SK-N-SH (cell line): ENCODE data around the gene KDM4C. TPM values are rescaled to one million over a fixed set of nuclear protein-coding genes. Genes with fewer than 3 reads are reported as not detected.
A peak's percentile ranks its signal among the peaks of the same experiment; 100 is the strongest.

Source experiments
- CTCF ChIA-PET: fragments of 300-600, 350-600 bp; formaldehyde crosslinking; extraction: SDS; loops from one replicate; lab custom pipeline; 2021; lab: Yijun Ruan, JAX
- POLR2A ChIA-PET: fragments of 350-600 bp; sonication (Branson Sonifier 250); formaldehyde crosslinking; extraction: SDS; loops from one replicate; lab custom pipeline; 2020; ENCODE audit warnings: antibody characterized with exemption, inconsistent platforms; lab: Yijun Ruan, JAX
- DNase-seq: peaks from one replicate; pipeline ENCODE4 v3.0.0; 2012
- H2AFZ ChIP-seq: fragments of 200-600 bp; sonication (generic); 2 replicates; pipeline ENCODE4 v1.8.1; 2016; ENCODE audit warnings: antibody characterized with exemption, mild to moderate bottlenecking, low read depth
- H3F3A ChIP-seq: fragments of 200-600 bp; sonication (generic); replicated peaks from 2 replicates; pipeline ENCODE3; 2016; ENCODE audit warnings: antibody characterized with exemption, mild to moderate bottlenecking; ENCODE audit not compliant: insufficient read depth
- H3K27ac ChIP-seq, 2 experiments: fragments of 200-500 bp in 1 of 2; fragments of 200-600 bp in 1 of 2; sonication (Bioruptor generic) in 1 of 2; sonication (generic), shearing (Covaris generic) in 1 of 2; 2 replicates each; pipeline versions ENCODE4 v1.5.1 to v1.6.1; 2014 to 2016; ENCODE audit warnings: low read depth in 2 of 2, inconsistent platforms in 1 of 2, low read length in 1 of 2, mild to moderate bottlenecking in 1 of 2, mixed read lengths in 1 of 2
- H3K27me3 ChIP-seq: fragments of 200-600 bp; sonication (generic), shearing (Covaris generic); 2 replicates; pipeline ENCODE4 v1.6.1; 2016; ENCODE audit warnings: mixed run types; ENCODE audit not compliant: insufficient read depth
- H3K36me3 ChIP-seq, 2 experiments: fragments of 200-500 bp in 1 of 2; fragments of 200-600 bp in 1 of 2; sonication (Bioruptor generic) in 1 of 2; sonication (generic) in 1 of 2; replicated peaks in 1 of 2; 2 replicates each; pipeline versions ENCODE3 to v1.5.1; 2014 to 2016; ENCODE audit warnings: low read length in 1 of 2, mild to moderate bottlenecking in 1 of 2; ENCODE audit not compliant: insufficient read depth in 2 of 2, control insufficient read depth in 1 of 2
- H3K4me1 ChIP-seq, 2 experiments: fragments of 200-500 bp in 1 of 2; fragments of 200-600 bp in 1 of 2; sonication (Bioruptor generic) in 1 of 2; sonication (generic), shearing (Covaris generic) in 1 of 2; 2 replicates each; pipeline versions ENCODE4 v1.5.1 to v1.6.1; 2014 to 2016; ENCODE audit warnings: low read depth in 1 of 2, low read length in 1 of 2, mixed run types in 1 of 2; ENCODE audit not compliant: insufficient read depth in 2 of 2, control insufficient read depth in 1 of 2
- H3K4me2 ChIP-seq: fragments of 200-600 bp; sonication (generic), shearing (Covaris generic); 2 replicates; pipeline ENCODE4 v1.6.1; 2017; ENCODE audit warnings: mixed run types
- H3K4me3 ChIP-seq, 2 experiments: fragments of 200-500 bp in 1 of 2; fragments of 200-600 bp in 1 of 2; sonication (Bioruptor generic) in 1 of 2; sonication (generic), shearing (Covaris generic) in 1 of 2; 2 replicates each; pipeline versions ENCODE4 v1.5.1 to v1.8.1; 2014 to 2016; ENCODE audit warnings: low read depth in 2 of 2, inconsistent platforms in 1 of 2, low read length in 1 of 2, mild to moderate bottlenecking in 1 of 2, mixed read lengths in 1 of 2, moderate library complexity in 1 of 2
- H3K79me2 ChIP-seq: fragments of 200-600 bp; sonication (generic); 2 replicates; pipeline ENCODE4 v1.8.1; 2017; ENCODE audit warnings: mild to moderate bottlenecking; ENCODE audit not compliant: insufficient read depth
- H3K9ac ChIP-seq: fragments of 200-600 bp; sonication (generic); 2 replicates; pipeline ENCODE4 v1.6.1; 2017; ENCODE audit warnings: mixed run types
- H3K9me2 ChIP-seq: fragments of 200-600 bp; sonication (generic); 2 replicates; pipeline ENCODE4 v1.6.1; 2017; ENCODE audit warnings: mixed run types
- H3K9me3 ChIP-seq: fragments of 200-600 bp; sonication (generic); 2 replicates; pipeline ENCODE4 v1.6.1; 2017; ENCODE audit warnings: mixed run types, mild to moderate bottlenecking, moderate library complexity
- H4K20me1 ChIP-seq: fragments of 200-600 bp; sonication (generic); 2 replicates; pipeline ENCODE4 v1.6.1; 2017; ENCODE audit warnings: mild to moderate bottlenecking, mixed run types; ENCODE audit not compliant: insufficient read depth
- CHD2 ChIP-seq: fragments of 150-350 bp; IDR thresholded peaks from 2 replicates; pipeline ENCODE4 v1.6.1; 2018; ENCODE audit warnings: low read length; ENCODE audit not compliant: partially characterized antibody
- EP300 ChIP-seq, 2 experiments: IDR thresholded peaks; 2 replicates each; pipeline versions ENCODE4 v1.4.0 to v1.6.1; 2012; ENCODE audit warnings: borderline replicate concordance in 1 of 2, low read depth in 1 of 2, low read length in 1 of 2
- EZH2phosphoT487 ChIP-seq: fragments of 200-600 bp; sonication (generic); IDR thresholded peaks from 2 replicates; pipeline ENCODE4 v1.6.1; 2017; ENCODE audit warnings: low read depth, mixed run types, mild to moderate bottlenecking, antibody characterized with exemption, moderate library complexity, borderline replicate concordance
- FOSL2 ChIP-seq: IDR thresholded peaks from 2 replicates; pipeline ENCODE4 v1.4.0; 2012; ENCODE audit warnings: low read depth, mild to moderate bottlenecking, moderate library complexity, borderline replicate concordance
- GATA2 ChIP-seq: sonication (generic); formaldehyde crosslinking; IDR thresholded peaks from 2 replicates; pipeline ENCODE4 v1.5.0; 2020; ENCODE audit warnings: mild to moderate bottlenecking, missing genetic modification reagents
- JUND ChIP-seq: IDR thresholded peaks from 2 replicates; pipeline ENCODE4 v1.4.0; 2012
- MXI1 ChIP-seq: IDR thresholded peaks from 2 replicates; pipeline ENCODE4 v1.6.1; 2012; ENCODE audit warnings: mild to moderate bottlenecking, low read depth, low read length, improper control_type of control experiment
- RAD21 ChIP-seq: IDR thresholded peaks from 2 replicates; pipeline ENCODE4 v1.6.1; 2012; ENCODE audit warnings: mild to moderate bottlenecking, low read length
- RCOR1 ChIP-seq: fragments of 150-350 bp; IDR thresholded peaks from 2 replicates; pipeline ENCODE4 v1.6.1; 2017; ENCODE audit warnings: antibody characterized with exemption, low read length
- SMC3 ChIP-seq: IDR thresholded peaks from 2 replicates; pipeline ENCODE4 v1.6.1; 2012; ENCODE audit warnings: low read depth, low read length, improper control_type of control experiment
- TAF1 ChIP-seq: IDR thresholded peaks from 2 replicates; pipeline ENCODE4 v1.6.1; 2012; ENCODE audit warnings: low read depth, mild to moderate bottlenecking, low read length, moderate library complexity, borderline replicate concordance
- WGBS: methylation state at CpG from one replicate; pipeline ENCODE4 v1.1.6; 2017; ENCODE audit warnings: low lambda C conversion rate; 5-methylcytosine and 5-hydroxymethylcytosine counted together
- polyA plus RNA-seq, 3 experiments: library from polyadenylated mRNA; depleted of rRNA; stranded (reverse); fragments of >200 nt; gene quantifications; 2 replicates each; pipeline ENCODE4 v1.2.3, GENCODE V29; 2012
- TF ChIP-seq, protein P1 (sequence below): fragments of 200-600 bp; sonication (generic); IDR thresholded peaks from 2 replicates; pipeline ENCODE4 v1.6.1; 2017; ENCODE audit warnings: antibody characterized with exemption, mild to moderate bottlenecking, moderate library complexity
- TF ChIP-seq, protein P2 (sequence below): IDR thresholded peaks from 2 replicates; pipeline ENCODE4 v1.4.0; 2012; ENCODE audit warnings: low read depth, borderline replicate concordance
- TF ChIP-seq, protein P3 (sequence below): IDR thresholded peaks from 2 replicates; pipeline ENCODE4 v1.4.0; 2012; ENCODE audit warnings: low read depth
- TF ChIP-seq, protein P4 (sequence below): IDR thresholded peaks from 2 replicates; pipeline ENCODE4; 2012
- TF ChIP-seq, protein P5 (sequence below): fragments of 150-350 bp; IDR thresholded peaks from 2 replicates; pipeline ENCODE4 v1.6.1; 2016; ENCODE audit warnings: mild to moderate bottlenecking, low read depth, low read length

KDM4C gene
- polyA plus RNA-seq, 1 of the 3 experiments (the other 2 are of a cell fraction), result 9.4 TPM

DNA sequence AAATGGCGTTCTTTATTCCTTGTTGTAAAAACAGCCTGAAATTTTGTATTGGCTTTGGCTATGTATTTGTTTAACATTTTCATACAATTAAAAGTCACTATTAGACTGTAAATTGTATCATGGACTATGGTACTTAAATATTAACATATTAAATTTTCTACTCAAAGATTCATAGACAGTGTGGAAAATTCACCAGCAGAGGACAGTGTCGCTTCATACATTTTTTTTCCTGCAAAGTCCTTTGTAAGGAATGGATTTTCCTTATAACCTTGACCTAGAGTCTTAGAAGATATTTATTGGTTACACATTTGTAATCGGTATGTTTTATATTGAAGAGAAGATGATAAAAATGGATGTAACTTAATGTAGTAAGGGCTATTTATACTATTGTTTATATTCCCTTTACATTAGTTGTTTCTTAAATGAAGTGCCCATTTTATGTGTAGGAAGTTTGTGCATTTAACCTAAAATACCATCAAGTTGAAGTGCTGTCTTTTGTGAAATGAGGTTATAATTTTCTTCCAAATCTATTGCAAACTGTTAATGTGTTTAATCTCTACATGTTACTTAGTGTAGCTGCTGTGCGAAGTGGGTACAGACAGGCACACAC is 150.1 kb downstream of the KDM4C start:
- Histone ChIP-seq H2AFZ (no peak overlapping the region), H3K79me2 (no peaks in the 10 kb centered on the region; the same call in 1 of the 2 replicates), H3K9ac (no peak overlapping the region), H3K27me3 (no peaks in the 10 kb centered on the region), H3K9me3 (no peaks in the 10 kb centered on the region), H3K36me3 (no peaks in the 10 kb centered on the region), H3K4me3 (no peak overlapping the region; a peak in 1 of 4 replicates), H4K20me1 (no peaks in the 10 kb centered on the region), H3K27ac (no peak overlapping the region), H3K4me1 (peaks cover under 1 to 15% of the 10 kb centered on the region in 2 experiments; a peak in 2 of 4 replicates), H3K9me2 (no peaks in the 10 kb centered on the region), H3F3A (no peaks in the 10 kb centered on the region), H3K4me2 (no peak overlapping the region)
- TF ChIP-seq, protein P1, sequence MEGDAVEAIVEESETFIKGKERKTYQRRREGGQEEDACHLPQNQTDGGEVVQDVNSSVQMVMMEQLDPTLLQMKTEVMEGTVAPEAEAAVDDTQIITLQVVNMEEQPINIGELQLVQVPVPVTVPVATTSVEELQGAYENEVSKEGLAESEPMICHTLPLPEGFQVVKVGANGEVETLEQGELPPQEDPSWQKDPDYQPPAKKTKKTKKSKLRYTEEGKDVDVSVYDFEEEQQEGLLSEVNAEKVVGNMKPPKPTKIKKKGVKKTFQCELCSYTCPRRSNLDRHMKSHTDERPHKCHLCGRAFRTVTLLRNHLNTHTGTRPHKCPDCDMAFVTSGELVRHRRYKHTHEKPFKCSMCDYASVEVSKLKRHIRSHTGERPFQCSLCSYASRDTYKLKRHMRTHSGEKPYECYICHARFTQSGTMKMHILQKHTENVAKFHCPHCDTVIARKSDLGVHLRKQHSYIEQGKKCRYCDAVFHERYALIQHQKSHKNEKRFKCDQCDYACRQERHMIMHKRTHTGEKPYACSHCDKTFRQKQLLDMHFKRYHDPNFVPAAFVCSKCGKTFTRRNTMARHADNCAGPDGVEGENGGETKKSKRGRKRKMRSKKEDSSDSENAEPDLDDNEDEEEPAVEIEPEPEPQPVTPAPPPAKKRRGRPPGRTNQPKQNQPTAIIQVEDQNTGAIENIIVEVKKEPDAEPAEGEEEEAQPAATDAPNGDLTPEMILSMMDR, result peak; percentile 91
- peak; percentile 88 for TF ChIP-seq RAD21
- TF ChIP-seq, protein P2, sequence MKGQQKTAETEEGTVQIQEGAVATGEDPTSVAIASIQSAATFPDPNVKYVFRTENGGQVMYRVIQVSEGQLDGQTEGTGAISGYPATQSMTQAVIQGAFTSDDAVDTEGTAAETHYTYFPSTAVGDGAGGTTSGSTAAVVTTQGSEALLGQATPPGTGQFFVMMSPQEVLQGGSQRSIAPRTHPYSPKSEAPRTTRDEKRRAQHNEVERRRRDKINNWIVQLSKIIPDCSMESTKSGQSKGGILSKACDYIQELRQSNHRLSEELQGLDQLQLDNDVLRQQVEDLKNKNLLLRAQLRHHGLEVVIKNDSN, result no peak
- TF ChIP-seq SMC3, result peak; percentile 64
- no peak for DNase-seq
- ChIA-PET CTCF (interaction anchor here (0.5 to 2.6 kb wide), 7 partner anchors 21 to 242 kb away, joined by 3 to 19 read pairs (median 3); no protein-coding TSS in a partner anchor), POLR2A (no interaction called here)
- 84% methylated on average over 4 of the region's 4 CpGs for WGBS

DNA sequence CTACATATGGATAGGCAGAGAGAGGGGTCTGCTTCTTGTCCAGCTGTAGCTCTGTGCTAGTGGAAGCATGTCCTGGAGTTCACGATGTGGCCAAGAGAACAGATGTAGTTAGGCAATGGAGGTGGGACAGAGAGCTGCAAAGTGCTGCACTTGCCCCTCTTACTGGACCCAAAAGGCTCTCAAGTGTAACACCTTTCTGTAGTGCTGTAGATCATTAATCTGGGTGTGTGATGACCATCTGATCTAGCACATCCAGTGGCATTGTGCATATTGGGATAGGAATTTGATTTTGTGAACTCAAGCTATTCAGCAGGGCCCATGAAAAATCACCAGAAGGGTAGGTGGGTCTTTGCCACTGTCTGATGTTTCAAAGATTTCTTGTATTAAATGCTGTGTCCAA is 151.4 kb downstream of the KDM4C start:
- Histone ChIP-seq H3K36me3 (no peaks in the 10 kb centered on the region), H3K9me2 (no peaks in the 10 kb centered on the region), H3K79me2 (no peaks in the 10 kb centered on the region; the same call in 1 of the 2 replicates), H3F3A (no peaks in the 10 kb centered on the region), H2AFZ (no peak overlapping the region), H3K4me3 (no peak overlapping the region), H3K4me1 (peaks cover 0 to 15% of the 10 kb centered on the region in 2 experiments; a peak in 2 of 4 replicates), H3K4me2 (no peak overlapping the region), H3K27me3 (no peaks in the 10 kb centered on the region), H3K9me3 (no peaks in the 10 kb centered on the region), H3K27ac (no peak overlapping the region; a peak in 1 of 4 replicates), H4K20me1 (no peaks in the 10 kb centered on the region), H3K9ac (no peak overlapping the region)
- DNase-seq, result no peak
- CTCF ChIA-PET, result interaction anchor here (0.7 to 2.6 kb wide), 17 partner anchors 9 to 1920 kb away, joined by 3 to 19 read pairs (median 4); no protein-coding TSS in a partner anchor
- WGBS, result 64% methylated on average over 1 of the region's 1 CpG
- POLR2A ChIA-PET, result interaction anchor here (1.0 kb wide), 1 partner anchor 40 kb away, joined by 4 read pairs; no protein-coding TSS in a partner anchor
- TF ChIP-seq, protein P3, sequence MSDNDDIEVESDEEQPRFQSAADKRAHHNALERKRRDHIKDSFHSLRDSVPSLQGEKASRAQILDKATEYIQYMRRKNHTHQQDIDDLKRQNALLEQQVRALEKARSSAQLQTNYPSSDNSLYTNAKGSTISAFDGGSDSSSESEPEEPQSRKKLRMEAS, result no peak
- TF ChIP-seq MXI1, result no peak
- TF ChIP-seq GATA2, result no peak
- TF ChIP-seq, protein P2, result no peak
- TF ChIP-seq RAD21, result no peak
- TF ChIP-seq RCOR1, result peak; percentile 24; the same call in 1 of the 2 replicates
- TF ChIP-seq, protein P4, sequence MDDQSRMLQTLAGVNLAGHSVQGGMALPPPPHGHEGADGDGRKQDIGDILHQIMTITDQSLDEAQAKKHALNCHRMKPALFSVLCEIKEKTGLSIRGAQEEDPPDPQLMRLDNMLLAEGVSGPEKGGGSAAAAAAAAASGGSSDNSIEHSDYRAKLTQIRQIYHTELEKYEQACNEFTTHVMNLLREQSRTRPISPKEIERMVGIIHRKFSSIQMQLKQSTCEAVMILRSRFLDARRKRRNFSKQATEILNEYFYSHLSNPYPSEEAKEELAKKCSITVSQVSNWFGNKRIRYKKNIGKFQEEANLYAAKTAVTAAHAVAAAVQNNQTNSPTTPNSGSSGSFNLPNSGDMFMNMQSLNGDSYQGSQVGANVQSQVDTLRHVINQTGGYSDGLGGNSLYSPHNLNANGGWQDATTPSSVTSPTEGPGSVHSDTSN, result no peak
- TF ChIP-seq, protein P1, result no peak
- no peak for TF ChIP-seq FOSL2
- TF ChIP-seq CHD2, result no peak
- TF ChIP-seq JUND, result no peak
- TF ChIP-seq EZH2phosphoT487, result no peak
- TF ChIP-seq, protein P5, sequence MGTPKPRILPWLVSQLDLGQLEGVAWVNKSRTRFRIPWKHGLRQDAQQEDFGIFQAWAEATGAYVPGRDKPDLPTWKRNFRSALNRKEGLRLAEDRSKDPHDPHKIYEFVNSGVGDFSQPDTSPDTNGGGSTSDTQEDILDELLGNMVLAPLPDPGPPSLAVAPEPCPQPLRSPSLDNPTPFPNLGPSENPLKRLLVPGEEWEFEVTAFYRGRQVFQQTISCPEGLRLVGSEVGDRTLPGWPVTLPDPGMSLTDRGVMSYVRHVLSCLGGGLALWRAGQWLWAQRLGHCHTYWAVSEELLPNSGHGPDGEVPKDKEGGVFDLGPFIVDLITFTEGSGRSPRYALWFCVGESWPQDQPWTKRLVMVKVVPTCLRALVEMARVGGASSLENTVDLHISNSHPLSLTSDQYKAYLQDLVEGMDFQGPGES, result no peak
- TF ChIP-seq EP300 (IDR thresholded peaks at IDR 0.05; ENCODE audit: borderline replicate concordance in 1 of 2, low read depth in 1 of 2, low read length in 1 of 2), result peak in 1 of 2 experiments; percentile 45; a peak in 1 of 4 replicates
- TF ChIP-seq TAF1, result no peak
